Calu3 (cell line): Measurements from ENCODE around the gene NPTX2. TPM values are rescaled to one million over a fixed set of nuclear protein-coding genes. Genes with fewer than 3 reads are reported as not detected.

Source experiments
- BruUV-seq: library from RNA; stranded (reverse); fragments of 400-500 nt; replicated peaks from 2 replicates; lab custom pipeline; 2021; lab: Mats Ljungman, UMichigan
- CTCF ChIA-PET: fragments of 300-600 bp; sonication (Branson Sonifier 250); formaldehyde crosslinking; loops from one replicate; lab custom pipeline; 2022; ENCODE audit warnings: antibody characterized with exemption; lab: Charles Lee
- DNase-seq: peaks from one replicate; pipeline ENCODE4 v3.0.0; 2022
- H3K27ac Mint-ChIP-seq: one replicate; pipeline ENCODE4 v1.8.0; 2022; ENCODE audit warnings: mixed read lengths; ENCODE audit not compliant: unreplicated experiment
- H3K27me3 Mint-ChIP-seq: one replicate; pipeline ENCODE4 v1.8.0; 2022; ENCODE audit warnings: mixed read lengths; ENCODE audit not compliant: unreplicated experiment
- H3K36me3 Mint-ChIP-seq: one replicate; pipeline ENCODE4 v1.8.0; 2022; ENCODE audit warnings: mild to moderate bottlenecking, moderate library complexity, mixed read lengths; ENCODE audit not compliant: insufficient read depth, unreplicated experiment
- H3K4me1 Mint-ChIP-seq: one replicate; pipeline ENCODE4 v1.8.0; 2022; ENCODE audit warnings: mild to moderate bottlenecking, low read depth, mixed read lengths; ENCODE audit not compliant: unreplicated experiment
- H3K4me3 Mint-ChIP-seq: one replicate; pipeline ENCODE4 v1.8.0; 2022; ENCODE audit warnings: mild to moderate bottlenecking, low read depth, moderate library complexity, mixed read lengths; ENCODE audit not compliant: unreplicated experiment
- H3K9me3 Mint-ChIP-seq: one replicate; pipeline ENCODE4 v1.8.0; 2022; ENCODE audit warnings: low read depth, mixed read lengths; ENCODE audit not compliant: unreplicated experiment
- CTCF ChIP-seq: fragments of 200-600 bp; IDR thresholded peaks from one replicate; pipeline ENCODE4 v1.8.0; 2022; ENCODE audit warnings: antibody characterized with exemption; ENCODE audit not compliant: unreplicated experiment
- intact Hi-C: fragments of 100-400 bp; cut with micrococcal nuclease; formaldehyde crosslinking; loops from one replicate; pipeline ENCODE4 v1.10.0; 2022; ENCODE audit not compliant: unreplicated experiment
- total RNA-seq: library from RNA; stranded (reverse); gene quantifications from 2 replicates; pipeline ENCODE4 v1.2.3, GENCODE V29; 2022

NPTX2 gene
- total RNA-seq, 1 experiment from 2014 or later: not detected

DNA sequence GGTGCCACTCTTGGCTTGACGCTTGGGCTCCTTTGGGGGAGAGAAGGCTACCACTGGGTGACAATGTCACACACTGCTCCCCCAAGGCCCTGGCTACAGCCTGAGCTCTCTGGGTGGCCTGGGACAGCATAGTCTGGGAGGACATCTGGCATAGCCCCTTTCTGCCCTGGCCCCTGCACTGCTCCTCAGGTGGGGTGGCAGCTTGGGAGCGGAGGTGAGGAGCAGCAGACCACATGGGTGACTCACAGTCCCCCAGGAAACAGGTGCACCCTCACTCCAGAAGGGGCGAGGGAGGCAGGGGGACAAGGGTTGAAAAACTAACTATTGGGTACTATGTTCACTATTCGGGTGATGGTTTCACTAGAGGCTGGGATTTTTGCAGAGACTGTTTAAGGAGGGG, 45.2 kb downstream of the NPTX2 start:
- H3K27ac Mint-ChIP-seq: no peak overlapping the region
- no peaks in the 10 kb centered on the region for H3K36me3 Mint-ChIP-seq
- no peak for DNase-seq
- TF ChIP-seq CTCF: no peak
- CTCF ChIA-PET: no interaction called here
- peaks cover 3% of the 10 kb centered on the region for H3K9me3 Mint-ChIP-seq
- H3K4me3 Mint-ChIP-seq: no peak overlapping the region
- peaks cover 28% of the 10 kb centered on the region for H3K27me3 Mint-ChIP-seq
- H3K4me1 Mint-ChIP-seq: no peaks in the 10 kb centered on the region
- intact Hi-C loops: no loop called here
- BruUV-seq: no TSS peak

GRCh38 chr7:98664882-98665281, 47.8 kb downstream of the NPTX2 start:
- Mint-ChIP-seq H3K4me3 (no peak overlapping the region), H3K4me1 (no peaks in the 10 kb centered on the region), H3K27ac (no peak overlapping the region), H3K9me3 (peaks cover 3% of the 10 kb centered on the region), H3K36me3 (no peaks in the 10 kb centered on the region), H3K27me3 (peaks cover 28% of the 10 kb centered on the region)
- intact Hi-C loops: no loop called here
- CTCF ChIA-PET: interaction anchor here (0.7 kb wide), 1 partner anchor 1492 kb away, joined by 3 read pairs; no protein-coding TSS in a partner anchor
- no peak for TF ChIP-seq CTCF
- no TSS peak for BruUV-seq
- no peak for DNase-seq

- CTCF ChIA-PET: no interaction called here
- Mint-ChIP-seq H3K4me1 (no peaks in the 10 kb centered on the region), H3K36me3 (no peaks in the 10 kb centered on the region), H3K27me3 (peaks cover 34% of the 10 kb centered on the region), H3K27ac (no peak overlapping the region), H3K4me3 (no peak overlapping the region), H3K9me3 (peaks cover 3% of the 10 kb centered on the region)
- no TSS peak for BruUV-seq
- intact Hi-C loops: no loop called here
- no peak for DNase-seq
- TF ChIP-seq CTCF: no peak
Observed at GRCh38 chr7:98668255-98668654, 51.2 kb downstream of the NPTX2 start.

- no peak for TF ChIP-seq CTCF
- DNase-seq: no peak
- intact Hi-C loops: no loop called here
- no peaks in the 10 kb centered on the region for H3K9me3 Mint-ChIP-seq
- H3K4me1 Mint-ChIP-seq: no peaks in the 10 kb centered on the region
- CTCF ChIA-PET: no interaction called here
- peaks cover 27% of the 10 kb centered on the region for H3K27me3 Mint-ChIP-seq
- H3K36me3 Mint-ChIP-seq: no peaks in the 10 kb centered on the region
- no peak overlapping the region for H3K27ac Mint-ChIP-seq
- H3K4me3 Mint-ChIP-seq: no peak overlapping the region
- no TSS peak for BruUV-seq
Observed at GRCh38 chr7:98669329-98670000, 52.4 kb downstream of the NPTX2 start.
